Measurements from ENCODE around the gene STPG4. TPM values are rescaled to one million over a fixed set of nuclear protein-coding genes. Genes with fewer than 3 reads are reported as not detected.

The STPG4 gene
- total and polyA plus RNA-seq, 7 donors, result 0.03 TPM; not detected in 6

DNA sequence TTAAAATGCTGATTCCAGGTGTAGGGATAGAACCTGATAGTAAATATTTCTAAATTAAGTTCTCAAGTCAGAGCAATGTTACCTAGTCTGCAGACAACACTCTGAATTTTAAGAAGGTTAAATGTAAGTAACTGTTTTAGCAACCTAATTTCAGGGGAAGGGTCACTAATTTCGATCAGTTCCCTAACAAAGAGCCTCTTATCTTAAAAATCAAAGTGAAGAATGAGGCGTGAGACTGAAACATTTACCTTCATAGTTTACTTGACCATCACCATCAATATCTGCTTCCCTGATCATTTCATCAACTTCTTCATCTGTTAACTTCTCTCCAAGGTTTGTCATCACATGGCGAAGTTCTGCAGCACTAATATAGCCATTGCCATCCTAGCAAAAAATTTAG lies 6.4 kb upstream of the STPG4 start:
- DNase-seq (no peak), ATAC-seq (no peak)
- no peak overlapping the region for H3K4me3 ChIP-seq
- H3K27me3 ChIP-seq (ENCODE audit: insufficient read depth in 3 of 3, low read length in 2 of 3), result no peaks in the 10 kb centered on the region
- peaks cover 20% of the 10 kb centered on the region for H3K4me1 ChIP-seq
- H3K9me3 ChIP-seq, result no peaks in the 10 kb centered on the region
- no peak for TF ChIP-seq CTCF (IDR thresholded peaks at IDR 0.05)
- H3K27ac ChIP-seq, result peak overlapping the region; percentile 14
- H3K36me3 ChIP-seq (ENCODE audit: insufficient read depth in 1 of 2, low read depth in 1 of 2), result peaks cover 11 to 80% of the 10 kb centered on the region in 2 donors
- WGBS, 3 donors, result 87 to 99% (median 94%) methylated on average over 3 of the region's 3 CpGs
- intact Hi-C loops (cut with DNase I), result loop anchor here in 1 of 2 donors (5.0 kb wide), 1 partner anchor 99 kb away; no protein-coding TSS in a partner anchor

DNA sequence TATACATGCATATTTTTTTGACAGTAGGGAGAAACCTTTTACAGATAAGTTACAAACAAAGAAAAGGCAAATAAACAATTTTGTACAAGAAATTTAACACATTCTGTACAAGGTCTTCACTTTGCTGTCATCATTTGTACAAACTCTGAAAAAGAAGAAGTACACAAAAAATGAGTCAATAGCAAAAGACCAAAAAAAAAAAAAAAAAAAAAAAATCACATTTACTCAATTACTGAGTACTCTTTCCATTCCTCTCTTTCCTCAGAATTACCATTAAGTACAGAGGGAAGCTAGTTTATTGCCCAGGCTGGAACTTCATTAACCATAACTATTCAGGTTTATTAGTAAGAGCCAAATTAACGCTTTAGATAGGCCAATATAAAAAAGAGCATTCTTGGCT lies 5.6 kb upstream of the STPG4 start:
- Histone ChIP-seq H3K4me1 (peaks cover 12% of the 10 kb centered on the region), H3K27me3 (ENCODE audit: insufficient read depth in 3 of 3, low read length in 2 of 3) (no peaks in the 10 kb centered on the region), H3K9me3 (no peaks in the 10 kb centered on the region), H3K36me3 (ENCODE audit: insufficient read depth in 1 of 2, low read depth in 1 of 2) (peaks cover 11 to 72% of the 10 kb centered on the region in 2 donors), H3K27ac (no peak overlapping the region), H3K4me3 (no peak overlapping the region)
- no peak for TF ChIP-seq CTCF (IDR thresholded peaks at IDR 0.05)
- intact Hi-C loops (cut with DNase I), result loop anchor here in 1 of 2 donors (5.0 kb wide), 1 partner anchor 98 kb away; no protein-coding TSS in a partner anchor
- WGBS, 3 donors, result 93 to 98% (median 98%) methylated on average over 1 of the region's 1 CpG
- DNase-seq (no peak), ATAC-seq (no peak)

DNA sequence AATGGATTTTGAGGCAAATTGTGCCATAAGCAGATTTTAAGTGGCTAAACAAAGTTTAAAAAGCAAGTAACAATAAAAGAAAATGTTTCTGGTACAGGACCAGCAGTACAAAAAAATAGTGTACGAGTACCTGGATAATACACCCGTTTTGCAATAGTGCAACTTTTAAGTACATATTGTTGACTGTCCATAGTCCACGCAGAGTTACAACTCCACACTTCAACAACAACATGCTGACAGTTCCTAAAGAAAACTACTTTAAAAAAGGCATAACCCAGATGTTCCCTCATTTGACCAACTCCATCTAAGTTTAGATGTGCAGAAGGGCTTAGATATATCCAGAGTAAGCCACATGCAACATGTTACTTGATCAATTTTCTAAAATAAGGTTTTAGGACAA lies 5.1 kb upstream of the STPG4 start:
- WGBS, 3 donors, result 93 to 96% (median 94%) methylated on average over 3 of the region's 3 CpGs
- DNase-seq (no peak), ATAC-seq (no peak)
- Histone ChIP-seq H3K27me3 (ENCODE audit: insufficient read depth in 3 of 3, low read length in 2 of 3) (no peaks in the 10 kb centered on the region), H3K27ac (no peak overlapping the region), H3K36me3 (ENCODE audit: insufficient read depth in 1 of 2, low read depth in 1 of 2) (peaks cover 11 to 67% of the 10 kb centered on the region in 2 donors), H3K4me1 (peaks cover 7% of the 10 kb centered on the region), H3K4me3 (no peak overlapping the region), H3K9me3 (no peaks in the 10 kb centered on the region)
- TF ChIP-seq CTCF (IDR thresholded peaks at IDR 0.05), result no peak
- intact Hi-C loops (cut with DNase I), result loop anchor here in 1 of 2 donors (5.0 kb wide), 1 partner anchor 98 kb away; no protein-coding TSS in a partner anchor

DNA sequence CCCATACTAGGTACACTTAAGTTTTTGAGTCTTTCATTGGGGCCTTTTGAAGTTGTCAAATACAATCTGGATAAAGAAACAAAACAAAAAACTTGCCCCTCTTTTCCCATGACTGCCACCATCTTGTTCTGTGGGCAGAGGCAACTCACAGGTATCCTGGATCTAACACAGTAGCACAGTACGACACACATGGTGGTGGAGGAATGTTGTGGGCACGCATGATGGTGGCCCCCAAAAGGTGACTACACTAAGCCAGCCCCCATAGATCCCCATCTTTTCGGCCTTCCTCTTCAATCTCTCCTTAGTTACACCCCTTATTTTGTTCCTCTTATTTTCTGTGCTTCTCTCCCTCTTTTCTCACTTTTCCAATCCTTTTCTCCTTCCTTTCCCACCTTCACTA lies 4.5 kb upstream of the STPG4 start:
- H3K4me1 ChIP-seq, result peaks cover 2% of the 10 kb centered on the region
- TF ChIP-seq CTCF (IDR thresholded peaks at IDR 0.05), result no peak
- H3K4me3 ChIP-seq, result no peak overlapping the region
- peaks cover 11 to 62% of the 10 kb centered on the region in 2 donors for H3K36me3 ChIP-seq (ENCODE audit: insufficient read depth in 1 of 2, low read depth in 1 of 2)
- 94 to 98% (median 96%) methylated on average over 3 of the region's 3 CpGs for WGBS, 3 donors
- no peak overlapping the region for H3K27ac ChIP-seq
- no peaks in the 10 kb centered on the region for H3K9me3 ChIP-seq
- intact Hi-C loops (cut with DNase I), result loop anchor here in 1 of 2 donors (5.0 kb wide), 1 partner anchor 97 kb away; no protein-coding TSS in a partner anchor
- no peaks in the 10 kb centered on the region for H3K27me3 ChIP-seq (ENCODE audit: insufficient read depth in 3 of 3, low read length in 2 of 3)
- no peak for ATAC-seq
- DNase-seq, result no peak

DNA sequence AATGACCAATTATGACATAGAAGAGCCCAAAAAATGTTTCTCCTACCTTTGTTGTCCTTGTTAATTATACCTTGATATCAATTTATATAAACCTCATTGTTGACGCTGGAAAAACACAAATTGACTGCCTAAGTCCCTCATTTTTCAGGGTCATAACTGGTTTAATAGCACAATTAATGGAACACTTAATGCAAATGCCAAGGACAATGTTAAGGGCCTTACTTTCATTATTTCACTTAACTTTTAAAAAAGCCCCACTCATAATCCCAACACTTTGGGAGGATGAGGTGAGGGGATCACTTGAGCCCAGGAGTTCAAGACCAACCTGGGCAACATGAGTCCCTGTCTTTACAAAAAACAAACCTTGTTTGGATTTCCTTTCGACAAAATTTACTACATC lies 3.5 kb upstream of the STPG4 start:
- WGBS, 3 donors, result 93 to 98% (median 94%) methylated on average over 2 of the region's 2 CpGs

More for the DNA sequence above, 3.5 kb upstream of the STPG4 start:
- TF ChIP-seq CTCF (IDR thresholded peaks at IDR 0.05), result no peak
- DNase-seq, result no peak
- H3K9me3 ChIP-seq, result no peaks in the 10 kb centered on the region
- no peak overlapping the region for H3K27ac ChIP-seq
- ATAC-seq, result no peak
- intact Hi-C loops (cut with DNase I), result no loop called here
- peaks cover 11 to 56% of the 10 kb centered on the region in 2 donors for H3K36me3 ChIP-seq (ENCODE audit: insufficient read depth in 1 of 2, low read depth in 1 of 2)
- H3K27me3 ChIP-seq (ENCODE audit: insufficient read depth in 3 of 3, low read length in 2 of 3), result no peaks in the 10 kb centered on the region
- no peaks in the 10 kb centered on the region for H3K4me1 ChIP-seq
- no peak overlapping the region for H3K4me3 ChIP-seq

Measured in psoas muscle (tissue), 8 donors.